CD4-positive, alpha-beta T cell (primary cell): ENCODE data around the gene EP400. TPM values are rescaled to one million over a fixed set of nuclear protein-coding genes. Genes with fewer than 3 reads are reported as not detected.

ENCODE experiments used
- ATAC-seq: fragments of 200-7000 bp; cut with Tn5 transposase; one replicate; pipeline ENCODE4 v1.10.0; 2022; ENCODE audit warnings: mild to moderate bottlenecking; ENCODE audit not compliant: poor library complexity
- CTCF ChIA-PET: fragments of 350-600 bp; sonication (Branson Sonifier 250); formaldehyde crosslinking; loops from one replicate; lab custom pipeline; 2021; ENCODE audit warnings: antibody characterized with exemption, inconsistent platforms; lab: Charles Lee
- POLR2A ChIA-PET: fragments of 350-600 bp; sonication (Branson Sonifier 250); formaldehyde crosslinking; loops from one replicate; lab custom pipeline; 2021; ENCODE audit warnings: antibody characterized with exemption, inconsistent platforms; lab: Charles Lee
- DNase-seq, 14 experiments: peaks; one replicate each; pipeline ENCODE4 v3.0.0-alpha.2; 2013 to 2020; ENCODE audit warnings: mixed read lengths in 2 of 14
- H3K27ac ChIP-seq, 2 donors: one replicate each; pipeline versions ENCODE4 v1.5.1 to v1.7.0; 2013; ENCODE audit warnings: low read length in 2 of 2, low read depth in 1 of 2, mild to moderate bottlenecking in 1 of 2
- H3K27me3 ChIP-seq, 2 experiments: 1 replicate in 1 of 2; 2 replicates in 1 of 2; pipeline versions ENCODE4 v1.6.1 to v1.7.0; 2013; ENCODE audit warnings: low read length in 2 of 2, control low read depth in 1 of 2, mild to moderate bottlenecking in 1 of 2, moderate library complexity in 1 of 2; ENCODE audit not compliant: insufficient read depth in 2 of 2, control insufficient read depth in 1 of 2
- H3K36me3 ChIP-seq: one replicate; pipeline ENCODE4 v1.6.1; 2013; ENCODE audit warnings: low read length, control low read depth; ENCODE audit not compliant: insufficient read depth
- H3K4me1 ChIP-seq: one replicate; pipeline ENCODE4 v1.6.1; 2013; ENCODE audit warnings: low read length, control low read depth; ENCODE audit not compliant: insufficient read depth
- H3K4me3 ChIP-seq: one replicate; pipeline ENCODE4 v1.5.1; 2013; ENCODE audit warnings: mild to moderate bottlenecking, low read length, moderate library complexity
- H3K9me3 ChIP-seq, 2 experiments: 1 replicate in 1 of 2; 2 replicates in 1 of 2; pipeline versions ENCODE4 v1.6.1 to v1.7.0; 2013; ENCODE audit warnings: low read length in 2 of 2, mild to moderate bottlenecking in 2 of 2, control low read depth in 1 of 2, moderate library complexity in 1 of 2; ENCODE audit not compliant: control insufficient read depth in 1 of 2, insufficient read depth in 1 of 2
- H3K27ac Mint-ChIP-seq: one replicate; pipeline ENCODE4 v1.8.0; 2020; ENCODE audit warnings: mixed read lengths
- H3K27me3 Mint-ChIP-seq: one replicate; pipeline ENCODE4 v1.8.0; 2021; ENCODE audit warnings: mixed read lengths
- H3K36me3 Mint-ChIP-seq: one replicate; pipeline ENCODE4 v1.8.0; 2021; ENCODE audit warnings: low read depth, mixed read lengths
- H3K4me1 Mint-ChIP-seq: one replicate; pipeline ENCODE4 v1.8.0; 2021; ENCODE audit warnings: low read depth, mixed read lengths
- H3K4me3 Mint-ChIP-seq: one replicate; pipeline ENCODE4 v1.8.0; 2020; ENCODE audit warnings: mild to moderate bottlenecking, mixed read lengths
- H3K9me3 Mint-ChIP-seq: one replicate; pipeline ENCODE4 v1.8.0; 2020; ENCODE audit warnings: mixed read lengths
- CTCF ChIP-seq: fragments of 200-600 bp; IDR thresholded peaks from one replicate; pipeline ENCODE4 v1.8.0; 2022; ENCODE audit warnings: antibody characterized with exemption, mild to moderate bottlenecking
- intact Hi-C, 2 experiments: fragments of 100-400 bp; cut with DNase I in 1 of 2; cut with micrococcal nuclease in 1 of 2; formaldehyde crosslinking; loops; one replicate each; pipeline versions ENCODE4 v1.15.1 to v1.9.0; 2023 to 2025; cut with DNase I, micrococcal nuclease
- total RNA-seq, 174 experiments: library from RNA in 2 of 174; stranded (reverse) in 2 of 174; gene quantifications; one replicate each; pipeline ENCODE4 v1.2.3 and lab custom pipeline; 2021 to 2026

EP400 gene
- total RNA-seq, 2 experiments from 2014 or later = 56.4 to 56.5 TPM

- ATAC-seq (no peak), DNase-seq (no peak)
- intact Hi-C loops = no loop called here
- Histone ChIP-seq H3K4me1 (no peaks in the 10 kb centered on the region), H3K36me3 (peaks cover 62% of the 10 kb centered on the region), H3K27me3 (no peaks in the 10 kb centered on the region), H3K9me3 (no peaks in the 10 kb centered on the region), H3K27ac (no peak overlapping the region), H3K4me3 (no peak overlapping the region)
- TF ChIP-seq CTCF = no peak
- ChIA-PET POLR2A (no interaction called here), CTCF (no interaction called here)
- Mint-ChIP-seq H3K36me3 (peaks cover 76% of the 10 kb centered on the region), H3K27me3 (no peaks in the 10 kb centered on the region), H3K4me1 (no peaks in the 10 kb centered on the region), H3K4me3 (no peak overlapping the region), H3K9me3 (no peaks in the 10 kb centered on the region), H3K27ac (no peak overlapping the region)
Measured at GRCh38 chr12:132007041-132007440, 57.3 kb downstream of the EP400 start.

GRCh38 chr12:132009336-132009859, 59.7 kb downstream of the EP400 start:
- no peaks in the 10 kb centered on the region for H3K4me1 ChIP-seq
- ATAC-seq (no peak), DNase-seq (no peak)
- peaks cover 75% of the 10 kb centered on the region for H3K36me3 ChIP-seq
- no peaks in the 10 kb centered on the region for H3K4me1 Mint-ChIP-seq
- H3K9me3 Mint-ChIP-seq = no peaks in the 10 kb centered on the region
- no peak overlapping the region for H3K27ac ChIP-seq
- CTCF ChIA-PET = no interaction called here
- POLR2A ChIA-PET = no interaction called here
- TF ChIP-seq CTCF = no peak
- H3K27me3 Mint-ChIP-seq = no peaks in the 10 kb centered on the region
- no peaks in the 10 kb centered on the region for H3K27me3 ChIP-seq
- H3K27ac Mint-ChIP-seq = no peak overlapping the region
- H3K9me3 ChIP-seq = no peaks in the 10 kb centered on the region
- peaks cover 81% of the 10 kb centered on the region for H3K36me3 Mint-ChIP-seq
- H3K4me3 Mint-ChIP-seq = no peak overlapping the region
- H3K4me3 ChIP-seq = no peak overlapping the region
- intact Hi-C loops = no loop called here

GRCh38 chr12:132012919-132013568, 63.3 kb downstream of the EP400 start:
- Mint-ChIP-seq H3K9me3 (no peaks in the 10 kb centered on the region), H3K27me3 (no peaks in the 10 kb centered on the region), H3K36me3 (peaks cover 89% of the 10 kb centered on the region), H3K4me3 (no peak overlapping the region), H3K4me1 (no peaks in the 10 kb centered on the region), H3K27ac (no peak overlapping the region)
- Histone ChIP-seq H3K36me3 (peaks cover 78% of the 10 kb centered on the region), H3K4me1 (no peaks in the 10 kb centered on the region), H3K27me3 (no peaks in the 10 kb centered on the region), H3K9me3 (no peaks in the 10 kb centered on the region), H3K27ac (no peak overlapping the region), H3K4me3 (no peak overlapping the region)
- intact Hi-C loops = no loop called here
- no peak for ATAC-seq
- POLR2A ChIA-PET = no interaction called here
- no peak for TF ChIP-seq CTCF
- DNase-seq = no peak
- CTCF ChIA-PET = no interaction called here
